ENCODE measurements around the gene SDK1.
"Not testable (repeated sequence)": the region's sequence is repeated elsewhere in the genome, so short reads cannot be mapped to it uniquely, and the experiment has no call there.

SDK1 gene

GRCh38 chr7:4083513-4083912, 782.5 kb downstream of the SDK1 start:
- H3K36me3 ChIP-seq (ENCODE audit: control insufficient read depth in 5 of 5, insufficient read depth in 5 of 5, low read length in 5 of 5): peaks cover 0 to 9% (median 0%) of the 10 kb centered on the region in 5 donors
- no peak overlapping the region for H3K9ac ChIP-seq (ENCODE audit: low read length in 5 of 5)
- no peak overlapping the region for H3K4me3 ChIP-seq (ENCODE audit: low read depth in 1 of 5, low read length in 5 of 5)
- no peaks in the 10 kb centered on the region for H3K27me3 ChIP-seq (ENCODE audit: control insufficient read depth in 5 of 5, insufficient read depth in 4 of 5, low read length in 5 of 5)
- H3K27ac ChIP-seq (ENCODE audit: low read depth, low read length): no peak overlapping the region
- no peaks in the 10 kb centered on the region for H3K4me1 ChIP-seq (ENCODE audit: control insufficient read depth in 5 of 5, insufficient read depth in 5 of 5, low read length in 5 of 5)
- H3K9me3 ChIP-seq (ENCODE audit: control insufficient read depth in 5 of 5, low read length in 5 of 5): peaks cover 0 to 4% (median 0%) of the 10 kb centered on the region in 5 donors

- Histone ChIP-seq H3K36me3 (ENCODE audit: control insufficient read depth in 5 of 5, insufficient read depth in 5 of 5, low read length in 5 of 5) (peaks cover 0 to 3% (median 0%) of the 10 kb centered on the region in 5 donors), H3K4me1 (ENCODE audit: control insufficient read depth in 5 of 5, insufficient read depth in 5 of 5, low read length in 5 of 5) (no peaks in the 10 kb centered on the region), H3K9me3 (ENCODE audit: control insufficient read depth in 5 of 5, low read length in 5 of 5) (peaks cover 0 to 4% (median 0%) of the 10 kb centered on the region in 5 donors), H3K27me3 (ENCODE audit: control insufficient read depth in 5 of 5, insufficient read depth in 4 of 5, low read length in 5 of 5) (no peaks in the 10 kb centered on the region), H3K27ac (ENCODE audit: low read depth, low read length) (no peak overlapping the region), H3K9ac (ENCODE audit: low read length in 5 of 5) (no peak overlapping the region), H3K4me3 (ENCODE audit: low read depth in 1 of 5, low read length in 5 of 5) (no peak overlapping the region)
Measured at GRCh38 chr7:4084271-4084670, 783.2 kb downstream of the SDK1 start.

GRCh38 chr7:4085937-4086691, 785.1 kb downstream of the SDK1 start:
- Histone ChIP-seq H3K9ac (ENCODE audit: low read length in 5 of 5) (no peak overlapping the region), H3K4me3 (ENCODE audit: low read depth in 1 of 5, low read length in 5 of 5) (no peak overlapping the region), H3K27ac (ENCODE audit: low read depth, low read length) (no peak overlapping the region), H3K27me3 (ENCODE audit: control insufficient read depth in 5 of 5, insufficient read depth in 4 of 5, low read length in 5 of 5) (no peaks in the 10 kb centered on the region), H3K4me1 (ENCODE audit: control insufficient read depth in 5 of 5, insufficient read depth in 5 of 5, low read length in 5 of 5) (no peaks in the 10 kb centered on the region), H3K9me3 (ENCODE audit: control insufficient read depth in 5 of 5, low read length in 5 of 5) (peaks cover 0 to 16% (median 5%) of the 10 kb centered on the region in 5 donors), H3K36me3 (ENCODE audit: control insufficient read depth in 5 of 5, insufficient read depth in 5 of 5, low read length in 5 of 5) (peaks cover 0 to under 1% (median 0%) of the 10 kb centered on the region in 5 donors)

GRCh38 chr7:4086723-4087122, 785.7 kb downstream of the SDK1 start:
- peaks cover 0 to 16% (median 5%) of the 10 kb centered on the region in 5 donors for H3K9me3 ChIP-seq (ENCODE audit: control insufficient read depth in 5 of 5, low read length in 5 of 5)
- no peaks in the 10 kb centered on the region for H3K4me1 ChIP-seq (ENCODE audit: control insufficient read depth in 5 of 5, insufficient read depth in 5 of 5, low read length in 5 of 5)
- no peak overlapping the region for H3K4me3 ChIP-seq (ENCODE audit: low read depth in 1 of 5, low read length in 5 of 5)
- H3K27ac ChIP-seq (ENCODE audit: low read depth, low read length): no peak overlapping the region
- H3K27me3 ChIP-seq (ENCODE audit: control insufficient read depth in 5 of 5, insufficient read depth in 4 of 5, low read length in 5 of 5): no peaks in the 10 kb centered on the region
- no peak overlapping the region for H3K9ac ChIP-seq (ENCODE audit: low read length in 5 of 5)
- H3K36me3 ChIP-seq (ENCODE audit: control insufficient read depth in 5 of 5, insufficient read depth in 5 of 5, low read length in 5 of 5): no peaks in the 10 kb centered on the region

GRCh38 chr7:4091767-4092166, 790.7 kb downstream of the SDK1 start:
- H3K9me3 ChIP-seq (ENCODE audit: control insufficient read depth in 5 of 5, low read length in 5 of 5): peaks cover 0 to 12% (median 5%) of the 10 kb centered on the region in 5 donors
- no peak overlapping the region for H3K9ac ChIP-seq (ENCODE audit: low read length in 5 of 5)

GRCh38 chr7:4093035-4093434, 792.0 kb downstream of the SDK1 start:
- Histone ChIP-seq H3K27me3 (ENCODE audit: control insufficient read depth in 5 of 5, insufficient read depth in 4 of 5, low read length in 5 of 5) (no peaks in the 10 kb centered on the region), H3K4me1 (ENCODE audit: control insufficient read depth in 5 of 5, insufficient read depth in 5 of 5, low read length in 5 of 5) (no peaks in the 10 kb centered on the region), H3K9ac (ENCODE audit: low read length in 5 of 5) (no peak overlapping the region), H3K4me3 (ENCODE audit: low read depth in 1 of 5, low read length in 5 of 5) (no peak overlapping the region), H3K36me3 (ENCODE audit: control insufficient read depth in 5 of 5, insufficient read depth in 5 of 5, low read length in 5 of 5) (no peaks in the 10 kb centered on the region), H3K27ac (ENCODE audit: low read depth, low read length) (no peak overlapping the region), H3K9me3 (ENCODE audit: control insufficient read depth in 5 of 5, low read length in 5 of 5) (peaks cover 0 to 12% (median 5%) of the 10 kb centered on the region in 5 donors)

More at GRCh38 chr7:4091767-4092166, 790.7 kb downstream of the SDK1 start:
- Histone ChIP-seq H3K27ac (ENCODE audit: low read depth, low read length) (no peak overlapping the region), H3K4me1 (ENCODE audit: control insufficient read depth in 5 of 5, insufficient read depth in 5 of 5, low read length in 5 of 5) (no peaks in the 10 kb centered on the region), H3K27me3 (ENCODE audit: control insufficient read depth in 5 of 5, insufficient read depth in 4 of 5, low read length in 5 of 5) (no peaks in the 10 kb centered on the region), H3K4me3 (ENCODE audit: low read depth in 1 of 5, low read length in 5 of 5) (no peak overlapping the region), H3K36me3 (ENCODE audit: control insufficient read depth in 5 of 5, insufficient read depth in 5 of 5, low read length in 5 of 5) (no peaks in the 10 kb centered on the region)

GRCh38 chr7:4093483-4093882, 792.4 kb downstream of the SDK1 start:
- H3K4me3 ChIP-seq (ENCODE audit: low read depth in 1 of 5, low read length in 5 of 5): no peak overlapping the region
- H3K9ac ChIP-seq (ENCODE audit: low read length in 5 of 5): no peak overlapping the region
- H3K36me3 ChIP-seq (ENCODE audit: control insufficient read depth in 5 of 5, insufficient read depth in 5 of 5, low read length in 5 of 5): no peaks in the 10 kb centered on the region
- H3K27ac ChIP-seq (ENCODE audit: low read depth, low read length): no peak overlapping the region
- H3K4me1 ChIP-seq (ENCODE audit: control insufficient read depth in 5 of 5, insufficient read depth in 5 of 5, low read length in 5 of 5): no peaks in the 10 kb centered on the region
- H3K27me3 ChIP-seq (ENCODE audit: control insufficient read depth in 5 of 5, insufficient read depth in 4 of 5, low read length in 5 of 5): no peaks in the 10 kb centered on the region
- peaks cover 0 to 12% (median 5%) of the 10 kb centered on the region in 5 donors for H3K9me3 ChIP-seq (ENCODE audit: control insufficient read depth in 5 of 5, low read length in 5 of 5)

GRCh38 chr7:4094158-4094557, 793.1 kb downstream of the SDK1 start:
- not testable (repeated sequence) for H3K36me3 ChIP-seq (ENCODE audit: control insufficient read depth in 5 of 5, insufficient read depth in 5 of 5, low read length in 5 of 5); H3K4me3 ChIP-seq (ENCODE audit: low read depth in 1 of 5, low read length in 5 of 5); H3K27ac ChIP-seq (ENCODE audit: low read depth, low read length); H3K27me3 ChIP-seq (ENCODE audit: control insufficient read depth in 5 of 5, insufficient read depth in 4 of 5, low read length in 5 of 5); H3K9ac ChIP-seq (ENCODE audit: low read length in 5 of 5); H3K4me1 ChIP-seq (ENCODE audit: control insufficient read depth in 5 of 5, insufficient read depth in 5 of 5, low read length in 5 of 5)
- H3K9me3 ChIP-seq (ENCODE audit: control insufficient read depth in 5 of 5, low read length in 5 of 5): peaks cover 0 to 12% (median 5%) of the 10 kb centered on the region in 5 donors

- no peaks in the 10 kb centered on the region for H3K36me3 ChIP-seq (ENCODE audit: control insufficient read depth in 5 of 5, insufficient read depth in 5 of 5, low read length in 5 of 5)
- no peaks in the 10 kb centered on the region for H3K9me3 ChIP-seq (ENCODE audit: control insufficient read depth in 5 of 5, low read length in 5 of 5)
Measured at GRCh38 chr7:4097001-4097609, 796.1 kb downstream of the SDK1 start.

GRCh38 chr7:4098169-4098568, 797.1 kb downstream of the SDK1 start:
- H3K9ac ChIP-seq (ENCODE audit: low read length in 5 of 5): no peak overlapping the region

More at GRCh38 chr7:4097001-4097609, 796.1 kb downstream of the SDK1 start:
- no peak overlapping the region for H3K27ac ChIP-seq (ENCODE audit: low read depth, low read length)
- no peak overlapping the region for H3K9ac ChIP-seq (ENCODE audit: low read length in 5 of 5)
- no peak overlapping the region for H3K4me3 ChIP-seq (ENCODE audit: low read depth in 1 of 5, low read length in 5 of 5)
- peaks cover 0 to 3% (median 0%) of the 10 kb centered on the region in 5 donors for H3K27me3 ChIP-seq (ENCODE audit: control insufficient read depth in 5 of 5, insufficient read depth in 4 of 5, low read length in 5 of 5)
- peaks cover 0 to under 1% (median 0%) of the 10 kb centered on the region in 5 donors for H3K4me1 ChIP-seq (ENCODE audit: control insufficient read depth in 5 of 5, insufficient read depth in 5 of 5, low read length in 5 of 5)

More at GRCh38 chr7:4098169-4098568, 797.1 kb downstream of the SDK1 start:
- Histone ChIP-seq H3K27me3 (ENCODE audit: control insufficient read depth in 5 of 5, insufficient read depth in 4 of 5, low read length in 5 of 5) (peaks cover 0 to 3% (median 0%) of the 10 kb centered on the region in 5 donors), H3K36me3 (ENCODE audit: control insufficient read depth in 5 of 5, insufficient read depth in 5 of 5, low read length in 5 of 5) (no peaks in the 10 kb centered on the region), H3K4me3 (ENCODE audit: low read depth in 1 of 5, low read length in 5 of 5) (no peak overlapping the region), H3K27ac (ENCODE audit: low read depth, low read length) (no peak overlapping the region), H3K4me1 (ENCODE audit: control insufficient read depth in 5 of 5, insufficient read depth in 5 of 5, low read length in 5 of 5) (peaks cover 0 to 3% (median 0%) of the 10 kb centered on the region in 5 donors), H3K9me3 (ENCODE audit: control insufficient read depth in 5 of 5, low read length in 5 of 5) (no peaks in the 10 kb centered on the region)

All from subcutaneous abdominal adipose tissue (tissue), 5 donors.